Activated CD4-positive, alpha-beta T cell treated with anti-CD3 and anti-CD28 coated beads for 36 hours (primary cell): Measurements from ENCODE around the gene SENP3. TPM values are rescaled to one million over a fixed set of nuclear protein-coding genes. Genes with fewer than 3 reads are reported as not detected.

Source experiments
- ATAC-seq: fragments of 200-7000 bp; cut with Tn5 transposase; one replicate; pipeline ENCODE4 v1.10.0; 2021; ENCODE audit warnings: mild to moderate bottlenecking, moderate library complexity
- CTCF ChIA-PET: fragments of 350-600 bp; sonication (Branson Sonifier 250); formaldehyde crosslinking; loops from one replicate; lab custom pipeline; 2021; ENCODE audit warnings: antibody characterized with exemption; lab: Charles Lee
- POLR2A ChIA-PET: fragments of 350-600 bp; sonication (Branson Sonifier 250); formaldehyde crosslinking; loops from one replicate; lab custom pipeline; 2021; ENCODE audit warnings: antibody characterized with exemption, inconsistent platforms; lab: Charles Lee
- DNase-seq: peaks from one replicate; pipeline ENCODE4 v3.0.0-alpha.2; 2020
- H3K27ac Mint-ChIP-seq: one replicate; pipeline ENCODE4 v1.8.0; 2021; ENCODE audit warnings: mixed read lengths
- H3K27me3 Mint-ChIP-seq: one replicate; pipeline ENCODE4 v1.8.0; 2021; ENCODE audit warnings: mixed read lengths
- H3K36me3 Mint-ChIP-seq: one replicate; pipeline ENCODE4 v1.8.0; 2021; ENCODE audit warnings: low read depth, mixed read lengths
- H3K4me1 Mint-ChIP-seq: one replicate; pipeline ENCODE4 v1.8.0; 2021; ENCODE audit warnings: mixed read lengths
- H3K4me3 Mint-ChIP-seq: one replicate; pipeline ENCODE4 v1.8.0; 2021; ENCODE audit warnings: mild to moderate bottlenecking, moderate library complexity, mixed read lengths
- H3K9me3 Mint-ChIP-seq: one replicate; pipeline ENCODE4 v1.8.0; 2021; ENCODE audit warnings: low read depth, mixed read lengths
- intact Hi-C, 2 experiments: fragments of 100-400 bp; cut with DNase I in 1 of 2; cut with micrococcal nuclease in 1 of 2; formaldehyde crosslinking; loops; one replicate each; pipeline versions ENCODE4 v1.14.2 to v1.15.1; 2022 to 2024; cut with DNase I, micrococcal nuclease
- total RNA-seq, 2 experiments: library from RNA; stranded (reverse); gene quantifications; one replicate each; pipeline ENCODE4 v1.2.3, GENCODE V29; 2021

Gene SENP3
- total RNA-seq, 2 experiments from 2014 or later = 59.0 to 78.9 TPM

GRCh38 chr17:7563115-7563869, 1.6 kb downstream of the SENP3 start:
- peak overlapping the region; percentile 79 for H3K4me3 Mint-ChIP-seq
- ATAC-seq = no peak
- intact Hi-C loops = no loop called here
- H3K9me3 Mint-ChIP-seq = no peaks in the 10 kb centered on the region
- H3K36me3 Mint-ChIP-seq = peaks cover 35% of the 10 kb centered on the region
- CTCF ChIA-PET = no interaction called here
- no peaks in the 10 kb centered on the region for H3K27me3 Mint-ChIP-seq
- DNase-seq = no peak
- POLR2A ChIA-PET = interaction anchor here (0.8 kb wide), 1 partner anchor 13 kb away, joined by 3 read pairs; no protein-coding TSS in a partner anchor
- peak overlapping the region; percentile 90 for H3K27ac Mint-ChIP-seq
- peaks cover 44% of the 10 kb centered on the region for H3K4me1 Mint-ChIP-seq

- ChIA-PET CTCF (interaction anchor here (0.6 to 3.2 kb wide), 4 partner anchors 9 to 255 kb away, joined by 3 to 25 read pairs (median 3); partner anchors contain the start of gene SENP3), POLR2A (no interaction called here)
- intact Hi-C loops = no loop called here
- peaks cover 24% of the 10 kb centered on the region for H3K4me1 Mint-ChIP-seq
- ATAC-seq = no peak
- no peaks in the 10 kb centered on the region for H3K9me3 Mint-ChIP-seq
- H3K36me3 Mint-ChIP-seq = peaks cover 65% of the 10 kb centered on the region
- no peak overlapping the region for H3K27ac Mint-ChIP-seq
- no peak overlapping the region for H3K4me3 Mint-ChIP-seq
- DNase-seq = no peak
- H3K27me3 Mint-ChIP-seq = no peaks in the 10 kb centered on the region
Observed at GRCh38 chr17:7569571-7569970, 7.9 kb downstream of the SENP3 start.

- Mint-ChIP-seq H3K27ac (peak overlapping the region; percentile 58), H3K36me3 (peaks cover 67% of the 10 kb centered on the region)
Observed at GRCh38 chr17:7570351-7570750, 8.6 kb downstream of the SENP3 start.

GRCh38 chr17:7572338-7572587, 10.5 kb downstream of the SENP3 start:
- Mint-ChIP-seq H3K4me3 (peak overlapping the region; percentile 94), H3K36me3 (peaks cover 74% of the 10 kb centered on the region), H3K27me3 (no peaks in the 10 kb centered on the region), H3K27ac (peak overlapping the region; percentile 99), H3K9me3 (no peaks in the 10 kb centered on the region), H3K4me1 (peaks cover 48% of the 10 kb centered on the region)
- DNase-seq (no peak), ATAC-seq (no peak)
- CTCF ChIA-PET = interaction anchor here (1.3 to 3.2 kb wide), 2 partner anchors 11 to 116 kb away, joined by 5 to 25 read pairs; partner anchors contain the start of genes SENP3 and WRAP53
- intact Hi-C loops = loop anchor here (1.0 to 10.0 kb wide), 19 partner anchors 11 to 583 kb away; partner anchors contain the start of genes EIF5A (in 2 of the 2), ELP5 (in 2 of the 2), FXR2 (in 2 of the 2) and MPDU1 (in 2 of the 2)
- POLR2A ChIA-PET = interaction anchor here (2.6 kb wide), 1 partner anchor 12 kb away, joined by 43 read pairs; the partner anchor contains the start of gene MPDU1

More at GRCh38 chr17:7570351-7570750, 8.6 kb downstream of the SENP3 start:
- CTCF ChIA-PET = interaction anchor here (0.6 to 3.2 kb wide), 2 partner anchors 9 to 214 kb away, joined by 3 to 25 read pairs; partner anchors contain the start of gene SENP3
- POLR2A ChIA-PET = interaction anchor here (0.6 to 1.6 kb wide), 3 partner anchors 13 to 313 kb away, joined by 3 to 4 read pairs (median 3); partner anchors contain the start of gene MPDU1
- intact Hi-C loops = loop anchor here (5.0 to 10.0 kb wide), 4 partner anchors 318 to 584 kb away; partner anchors contain the start of genes PER1 (in 2 of the 2), CTDNEP1 (in 1 of the 2), ELP5 (in 1 of the 2) and SLC16A11 (in 1 of the 2)
- Mint-ChIP-seq H3K4me3 (no peak overlapping the region), H3K4me1 (peaks cover 29% of the 10 kb centered on the region), H3K9me3 (no peaks in the 10 kb centered on the region), H3K27me3 (no peaks in the 10 kb centered on the region)
- ATAC-seq (no peak), DNase-seq (no peak)

- H3K4me1 Mint-ChIP-seq = peaks cover 51% of the 10 kb centered on the region
- H3K9me3 Mint-ChIP-seq = no peaks in the 10 kb centered on the region
- intact Hi-C loops = loop anchor here (1.0 to 10.0 kb wide), 22 partner anchors 11 to 582 kb away; partner anchors contain the start of genes EIF5A (in 2 of the 2), ELP5 (in 2 of the 2), FXR2 (in 2 of the 2) and MPDU1 (in 2 of the 2)
- peak overlapping the region; percentile 99 for H3K27ac Mint-ChIP-seq
- H3K36me3 Mint-ChIP-seq = peaks cover 75% of the 10 kb centered on the region
- peak; percentile 100 for DNase-seq
- ChIA-PET POLR2A (interaction anchor here (1.0 to 2.6 kb wide), 4 partner anchors 11 to 169 kb away, joined by 3 to 43 read pairs (median 12); partner anchors contain the start of genes MPDU1, TMEM102, TMEM256 and TP53), CTCF (no interaction called here)
- no peaks in the 10 kb centered on the region for H3K27me3 Mint-ChIP-seq
- peak; percentile 92 for ATAC-seq
- H3K4me3 Mint-ChIP-seq = peak overlapping the region; percentile 94
Observed at GRCh38 chr17:7572588-7573323, 11.0 kb downstream of the SENP3 start.

- ATAC-seq = peak; percentile 36
- H3K4me1 Mint-ChIP-seq = peaks cover 58% of the 10 kb centered on the region
- no peaks in the 10 kb centered on the region for H3K27me3 Mint-ChIP-seq
- peak overlapping the region; percentile 94 for H3K4me3 Mint-ChIP-seq
- POLR2A ChIA-PET = interaction anchor here (0.7 to 2.6 kb wide), 7 partner anchors 11 to 244 kb away, joined by 3 to 43 read pairs (median 6); partner anchors contain the start of genes MPDU1, NEURL4, TMEM102 and TMEM256
- DNase-seq = peak; percentile 96
- intact Hi-C loops = loop anchor here (1.0 to 10.0 kb wide), 11 partner anchors 41 to 581 kb away; partner anchors contain the start of genes PER1 (in 2 of the 2), CTDNEP1 (in 1 of the 2), ELP5 (in 1 of the 2) and FXR2 (in 1 of the 2)
- H3K36me3 Mint-ChIP-seq = peaks cover 82% of the 10 kb centered on the region
- CTCF ChIA-PET = interaction anchor here (0.7 to 1.8 kb wide), 3 partner anchors 10 to 59 kb away, joined by 3 to 10 read pairs (median 4); partner anchors contain the start of gene MPDU1
- peak overlapping the region; percentile 99 for H3K27ac Mint-ChIP-seq
- no peaks in the 10 kb centered on the region for H3K9me3 Mint-ChIP-seq
Observed at GRCh38 chr17:7573324-7574080, 11.8 kb downstream of the SENP3 start.

- ATAC-seq (no peak), DNase-seq (no peak)
- Mint-ChIP-seq H3K36me3 (peaks cover 88% of the 10 kb centered on the region), H3K27me3 (no peaks in the 10 kb centered on the region), H3K27ac (peak overlapping the region; percentile 99), H3K4me3 (peak overlapping the region; percentile 94), H3K4me1 (peaks cover 65% of the 10 kb centered on the region), H3K9me3 (no peaks in the 10 kb centered on the region)
- intact Hi-C loops = loop anchor here (5.0 to 10.0 kb wide), 4 partner anchors 322 to 580 kb away; partner anchors contain the start of genes PER1 (in 2 of the 2), CTDNEP1 (in 1 of the 2), ELP5 (in 1 of the 2) and SLC16A11 (in 1 of the 2)
- ChIA-PET CTCF (interaction anchor here (0.7 to 1.8 kb wide), 5 partner anchors 9 to 199 kb away, joined by 3 to 10 read pairs (median 3); partner anchors contain the start of genes MPDU1 and WRAP53), POLR2A (interaction anchor here (0.7 to 2.6 kb wide), 8 partner anchors 10 to 268 kb away, joined by 3 to 43 read pairs (median 6); partner anchors contain the start of genes MPDU1, NEURL4, TMEM102 and TMEM256)
Observed at GRCh38 chr17:7574176-7574953, 12.6 kb downstream of the SENP3 start.

- POLR2A ChIA-PET = interaction anchor here (0.7 to 1.0 kb wide), 6 partner anchors 8 to 292 kb away, joined by 3 to 7 read pairs (median 3); partner anchors contain the start of genes FXR2, MPDU1 and TMEM102
- ATAC-seq = no peak
- H3K36me3 Mint-ChIP-seq = peaks cover 87% of the 10 kb centered on the region
- no peaks in the 10 kb centered on the region for H3K9me3 Mint-ChIP-seq
- CTCF ChIA-PET = interaction anchor here (1.0 to 1.8 kb wide), 3 partner anchors 8 to 178 kb away, joined by 4 to 10 read pairs (median 9); partner anchors contain the start of gene MPDU1
- DNase-seq = no peak
- H3K4me1 Mint-ChIP-seq = peaks cover 75% of the 10 kb centered on the region
- intact Hi-C loops = loop anchor here (10.0 kb wide), 2 partner anchors 531 to 579 kb away; partner anchors contain the start of genes PER1 (in 1 of the 2) and SLC16A11 (in 1 of the 2)
- peak overlapping the region; percentile 94 for H3K4me3 Mint-ChIP-seq
- peak overlapping the region; percentile 99 for H3K27ac Mint-ChIP-seq
- no peaks in the 10 kb centered on the region for H3K27me3 Mint-ChIP-seq
Observed at GRCh38 chr17:7575481-7575883, 13.8 kb downstream of the SENP3 start.

GRCh38 chr17:7575959-7576358, 14.2 kb downstream of the SENP3 start:
- H3K27ac Mint-ChIP-seq = peak overlapping the region; percentile 99
- DNase-seq = no peak
- peaks cover 85% of the 10 kb centered on the region for H3K36me3 Mint-ChIP-seq
- H3K4me3 Mint-ChIP-seq = peak overlapping the region; percentile 94
- POLR2A ChIA-PET = interaction anchor here (0.7 to 1.0 kb wide), 7 partner anchors 8 to 293 kb away, joined by 3 to 7 read pairs (median 3); partner anchors contain the start of genes FXR2, MPDU1 and TMEM102
- intact Hi-C loops = loop anchor here (10.0 kb wide), 2 partner anchors 531 to 579 kb away; partner anchors contain the start of genes PER1 (in 1 of the 2) and SLC16A11 (in 1 of the 2)
- no peaks in the 10 kb centered on the region for H3K9me3 Mint-ChIP-seq
- no peaks in the 10 kb centered on the region for H3K27me3 Mint-ChIP-seq
- no peak for ATAC-seq
- peaks cover 77% of the 10 kb centered on the region for H3K4me1 Mint-ChIP-seq
- CTCF ChIA-PET = interaction anchor here (1.0 to 1.7 kb wide), 3 partner anchors 13 to 178 kb away, joined by 4 to 9 read pairs (median 4); no protein-coding TSS in a partner anchor
